HEK293T (cell line): ENCODE data around the gene KIAA1549.

ENCODE experiments used
- ARNT ChIP-seq: fragments of 450-650 bp; IDR thresholded peaks from 2 replicates; pipeline ENCODE4 v1.6.1; 2017; ENCODE audit warnings: mild to moderate bottlenecking
- BHLHE40 ChIP-seq: fragments of 450-650 bp; IDR thresholded peaks from 2 replicates; pipeline ENCODE4 v1.6.1; 2016; ENCODE audit warnings: mild to moderate bottlenecking, moderate library complexity, borderline replicate concordance
- ELF4 ChIP-seq: fragments of 450-650 bp; IDR thresholded peaks from 2 replicates; pipeline ENCODE4 v1.6.1; 2017; ENCODE audit warnings: antibody characterized with exemption
- FOXA1 ChIP-seq: fragments of 450-650 bp; IDR thresholded peaks from 2 replicates; pipeline ENCODE4 v1.6.1; 2016; ENCODE audit warnings: mild to moderate bottlenecking
- FOXM1 ChIP-seq: fragments of 450-650 bp; IDR thresholded peaks from 2 replicates; pipeline ENCODE4 v1.6.1; 2017; ENCODE audit warnings: mild to moderate bottlenecking, borderline replicate concordance
- HDGF ChIP-seq: fragments of 450-650 bp; IDR thresholded peaks from 2 replicates; pipeline ENCODE4 v1.6.1; 2017; ENCODE audit warnings: antibody characterized with exemption, borderline replicate concordance
- LEF1 ChIP-seq: fragments of 450-650 bp; IDR thresholded peaks from 2 replicates; pipeline ENCODE4 v1.6.1; 2017; ENCODE audit warnings: mild to moderate bottlenecking, borderline replicate concordance
- NFRKB ChIP-seq: fragments of 450-650 bp; IDR thresholded peaks from 2 replicates; pipeline ENCODE4 v1.6.1; 2016; ENCODE audit warnings: mild to moderate bottlenecking, moderate library complexity
- SP1 ChIP-seq: fragments of 450-650 bp; IDR thresholded peaks from 2 replicates; pipeline ENCODE4 v1.6.1; 2017
- SUZ12 ChIP-seq: fragments of 450-650 bp; IDR thresholded peaks from 2 replicates; pipeline ENCODE4 v1.6.1; 2016; ENCODE audit warnings: mild to moderate bottlenecking
- TARDBP ChIP-seq: fragments of 450-650 bp; IDR thresholded peaks from 2 replicates; pipeline ENCODE4 v1.6.1; 2016

DNA sequence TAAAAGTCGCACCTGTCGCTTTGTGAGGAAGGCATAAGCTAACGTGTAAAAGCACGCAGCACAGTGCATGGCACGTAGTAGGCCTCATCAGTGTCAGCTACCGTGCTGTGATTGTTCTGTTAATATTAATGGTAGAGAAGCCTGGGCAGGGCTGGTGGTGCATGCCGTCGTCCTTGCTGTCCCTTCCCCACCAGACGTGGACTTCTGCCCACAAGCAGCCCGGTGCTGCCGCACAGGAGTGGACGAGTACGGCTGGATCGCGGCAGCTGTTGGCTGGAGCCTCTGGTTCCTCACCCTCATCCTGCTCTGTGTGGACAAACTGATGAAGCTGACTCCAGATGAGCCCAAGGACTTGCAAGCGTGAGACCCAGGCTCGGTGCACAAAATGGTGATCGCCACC lies 178.5 kb downstream of the KIAA1549 start:
- TF ChIP-seq SP1 (no peak), ARNT (no peak), FOXA1 (no peak), HDGF (no peak), TARDBP (no peak), ELF4 (no peak), BHLHE40 (no peak), LEF1 (no peak), SUZ12 (no peak), FOXM1 (no peak), NFRKB (no peak)
